Measurements from ENCODE around the gene TBC1D10A. TPM values are rescaled to one million over a fixed set of nuclear protein-coding genes. Genes with fewer than 3 reads are reported as not detected.

TBC1D10A gene
- polyA plus RNA-seq, 12 donors: 4.6 to 16.9 (median 6.4) TPM; not detected in 1

DNA sequence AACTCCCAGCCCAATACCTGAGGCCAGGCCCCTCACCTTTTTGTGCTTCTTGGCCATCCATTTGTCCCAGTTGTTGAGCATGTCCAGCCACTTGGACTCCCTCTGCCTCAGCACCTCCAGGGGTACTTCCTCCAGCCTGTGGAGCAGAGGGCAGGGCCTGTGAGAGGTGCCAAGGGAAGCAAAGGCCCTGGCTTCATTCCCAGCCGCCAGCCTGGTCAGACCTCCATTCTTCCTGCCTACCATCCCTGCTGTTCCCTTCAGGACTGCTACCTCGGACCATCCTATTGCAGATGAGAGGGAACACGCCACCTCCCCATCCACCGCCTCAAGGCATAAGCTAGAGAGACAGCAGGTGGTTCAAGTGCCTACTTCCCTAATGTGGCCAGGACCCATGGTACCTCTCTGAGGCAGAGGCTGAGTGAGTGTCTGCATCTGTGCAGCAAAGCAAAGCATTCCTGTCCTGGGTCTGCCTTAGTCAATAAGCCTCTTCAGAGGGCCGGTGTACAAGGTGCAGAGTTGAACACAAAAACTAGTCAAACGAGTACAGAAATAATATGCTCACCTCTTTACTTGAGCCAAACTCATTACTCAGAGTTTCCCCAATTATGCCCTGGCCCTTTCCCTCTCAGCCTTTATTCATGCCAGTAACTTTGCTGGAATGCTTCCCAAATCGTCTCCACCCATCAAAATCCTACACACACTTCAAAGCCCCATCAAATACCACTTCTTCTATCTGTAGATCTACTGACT is 22.1 kb downstream of the TBC1D10A start:
- no peak for DNase-seq

DNA sequence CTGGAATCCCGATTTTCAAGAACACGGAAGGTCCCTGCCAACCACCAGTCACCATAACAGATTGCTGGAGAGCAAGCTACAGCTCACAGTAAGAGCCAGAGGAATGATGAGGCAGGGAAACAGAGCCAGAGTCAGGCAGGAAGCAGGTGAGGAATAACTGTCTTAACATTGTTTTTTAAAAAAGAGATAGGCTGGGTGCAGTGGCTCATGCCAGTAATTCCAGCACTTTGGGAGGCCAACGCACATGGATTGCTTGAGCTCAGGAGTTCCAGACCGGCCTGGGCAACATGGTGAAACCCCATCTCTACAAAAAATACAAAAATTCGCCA is 24.0 kb downstream of the TBC1D10A start:
- DNase-seq: no peak

- no peak for DNase-seq
Measured at GRCh38 chr22:30301995-30302809, 24.5 kb downstream of the TBC1D10A start.

DNA sequence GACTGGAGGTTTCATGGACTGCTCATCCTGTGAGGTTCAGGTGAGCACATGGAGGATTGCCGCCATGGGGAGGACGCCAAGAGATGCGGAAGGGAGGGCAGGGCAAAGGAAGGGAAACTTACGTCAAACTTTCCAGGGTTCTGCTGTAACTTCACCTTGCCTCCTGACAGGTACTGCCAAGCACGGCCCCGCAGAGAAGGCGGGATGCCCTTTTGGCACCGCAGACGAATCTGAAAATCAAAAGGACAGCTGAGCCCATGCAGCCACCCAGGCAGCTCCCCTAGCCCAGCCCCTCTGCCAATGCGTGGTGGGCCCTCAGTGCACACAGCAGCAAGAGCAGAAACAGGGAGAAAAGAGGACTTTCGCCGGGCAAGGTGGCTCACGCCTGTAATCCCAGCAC is 27.4 kb downstream of the TBC1D10A start:
- DNase-seq: no peak

- DNase-seq: no peak
Measured at GRCh38 chr22:30297991-30298701, 28.6 kb downstream of the TBC1D10A start.

DNA sequence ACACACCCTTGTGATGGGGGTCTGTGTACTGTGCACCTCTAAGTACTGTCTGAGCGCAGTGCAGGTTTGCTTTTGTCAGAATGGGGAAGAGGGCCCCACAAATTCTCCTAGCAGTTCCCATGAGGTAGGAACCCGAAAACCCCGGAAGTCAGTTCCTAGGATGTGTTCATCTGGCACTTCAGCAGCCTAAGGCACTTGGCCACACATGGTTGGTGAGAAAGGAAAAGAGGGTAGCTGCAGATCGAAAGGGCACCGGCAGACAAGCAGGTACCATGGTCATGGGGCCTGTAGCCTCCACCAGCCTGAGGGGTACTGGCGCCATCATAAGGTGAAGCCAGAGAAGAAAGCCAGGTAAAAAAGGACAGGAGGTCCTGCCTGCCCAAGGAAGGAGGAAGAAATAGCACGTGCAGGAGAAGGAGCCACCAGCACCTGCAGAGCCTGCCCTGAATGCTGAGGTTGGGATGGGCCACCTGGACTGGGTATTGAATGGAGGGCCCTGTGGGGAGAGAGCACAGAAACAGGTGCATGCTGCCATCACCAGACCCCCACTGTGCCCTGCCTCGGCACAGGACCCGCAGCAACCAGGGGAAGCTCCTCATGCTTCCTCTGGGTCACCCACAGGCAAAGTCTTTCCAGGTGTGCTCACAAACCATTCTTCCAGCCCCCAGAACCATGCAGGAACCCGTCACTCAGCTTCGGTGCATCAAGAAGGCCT is 29.3 kb downstream of the TBC1D10A start:
- no peak for DNase-seq

GRCh38 chr22:30296833-30297232 is 29.9 kb downstream of the TBC1D10A start:
- no peak for DNase-seq

DNA sequence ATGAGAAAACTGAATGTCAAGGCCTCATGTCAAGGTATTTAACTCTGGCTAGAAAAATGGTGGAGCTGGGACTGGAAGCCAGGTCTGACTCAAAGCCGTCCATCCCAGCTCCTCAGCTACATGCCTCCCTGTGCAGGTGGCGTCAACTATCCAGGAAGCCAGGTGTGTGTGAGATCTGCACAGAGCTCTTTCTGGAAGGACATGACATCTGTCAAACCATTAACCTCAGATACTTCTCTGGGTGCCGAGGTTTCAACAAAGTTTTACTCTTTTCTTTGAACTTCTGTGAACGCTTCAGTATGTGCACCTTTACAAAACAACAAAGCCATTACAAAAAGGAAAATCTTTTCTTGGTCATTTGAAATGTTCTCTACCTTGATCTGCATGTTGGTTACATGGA is 30.4 kb downstream of the TBC1D10A start:
- no peak for DNase-seq

DNA sequence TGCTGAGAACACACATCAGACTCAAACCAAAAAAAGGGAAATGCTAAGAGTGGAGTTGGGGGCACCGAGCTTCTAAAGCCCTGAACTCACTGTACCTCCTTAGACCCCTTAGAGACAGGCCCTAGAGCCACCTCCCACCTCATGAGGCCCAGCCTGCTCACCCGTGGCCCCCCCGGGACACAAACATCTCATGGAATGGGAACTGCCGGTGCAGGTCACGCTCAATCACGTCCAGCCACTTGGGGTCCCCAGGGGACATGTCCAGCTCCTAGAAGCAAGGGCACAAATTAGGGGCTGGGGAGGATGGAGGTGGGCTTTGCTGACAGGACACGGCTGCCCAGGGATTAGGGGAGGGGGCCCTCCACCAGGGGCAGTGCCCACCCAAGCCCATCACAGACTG is 31.2 kb downstream of the TBC1D10A start:
- no peak for DNase-seq

DNA sequence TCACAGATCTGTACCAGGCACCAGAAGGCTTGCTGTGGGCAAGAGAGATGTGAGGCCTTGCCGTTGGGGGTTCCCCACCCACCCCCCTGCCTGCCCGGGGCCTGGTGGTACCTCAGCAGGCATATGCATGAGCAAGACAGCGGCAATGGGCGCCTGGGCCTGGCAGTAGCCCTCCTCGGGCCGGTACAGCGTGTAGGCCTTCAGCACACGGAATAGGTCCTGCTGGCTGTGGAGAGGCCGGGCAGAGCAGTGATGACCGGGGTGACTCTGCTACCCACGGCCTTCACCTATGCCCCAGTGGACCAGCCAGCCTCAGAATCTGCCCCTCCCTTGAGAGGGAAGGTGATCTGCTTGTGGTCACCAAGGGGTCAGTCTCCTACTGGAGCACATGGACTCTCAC is 31.9 kb downstream of the TBC1D10A start:
- no peak for DNase-seq

DNA sequence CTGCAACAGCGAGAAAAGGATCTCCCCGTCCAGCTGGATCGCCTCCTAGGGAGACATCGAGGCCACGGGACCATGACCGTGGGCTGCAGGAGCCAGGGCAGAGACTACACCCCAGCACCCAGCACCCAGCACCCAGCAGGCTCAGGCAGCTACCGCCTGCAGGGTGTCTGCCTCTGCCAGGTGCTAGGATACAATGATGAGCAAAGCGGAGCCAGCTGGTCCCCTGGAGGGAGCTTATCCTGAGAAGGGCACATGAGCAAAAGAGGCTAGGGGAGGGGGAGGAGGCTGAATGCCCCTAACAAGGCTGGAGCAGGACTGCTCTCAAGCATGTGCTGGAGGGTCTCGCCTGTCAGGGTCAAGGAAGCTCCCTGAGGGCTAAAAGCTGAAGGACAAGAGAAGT is 32.7 kb downstream of the TBC1D10A start:
- no peak for DNase-seq

GRCh38 chr22:30293026-30293425 is 33.7 kb downstream of the TBC1D10A start:
- no peak for DNase-seq

DNA sequence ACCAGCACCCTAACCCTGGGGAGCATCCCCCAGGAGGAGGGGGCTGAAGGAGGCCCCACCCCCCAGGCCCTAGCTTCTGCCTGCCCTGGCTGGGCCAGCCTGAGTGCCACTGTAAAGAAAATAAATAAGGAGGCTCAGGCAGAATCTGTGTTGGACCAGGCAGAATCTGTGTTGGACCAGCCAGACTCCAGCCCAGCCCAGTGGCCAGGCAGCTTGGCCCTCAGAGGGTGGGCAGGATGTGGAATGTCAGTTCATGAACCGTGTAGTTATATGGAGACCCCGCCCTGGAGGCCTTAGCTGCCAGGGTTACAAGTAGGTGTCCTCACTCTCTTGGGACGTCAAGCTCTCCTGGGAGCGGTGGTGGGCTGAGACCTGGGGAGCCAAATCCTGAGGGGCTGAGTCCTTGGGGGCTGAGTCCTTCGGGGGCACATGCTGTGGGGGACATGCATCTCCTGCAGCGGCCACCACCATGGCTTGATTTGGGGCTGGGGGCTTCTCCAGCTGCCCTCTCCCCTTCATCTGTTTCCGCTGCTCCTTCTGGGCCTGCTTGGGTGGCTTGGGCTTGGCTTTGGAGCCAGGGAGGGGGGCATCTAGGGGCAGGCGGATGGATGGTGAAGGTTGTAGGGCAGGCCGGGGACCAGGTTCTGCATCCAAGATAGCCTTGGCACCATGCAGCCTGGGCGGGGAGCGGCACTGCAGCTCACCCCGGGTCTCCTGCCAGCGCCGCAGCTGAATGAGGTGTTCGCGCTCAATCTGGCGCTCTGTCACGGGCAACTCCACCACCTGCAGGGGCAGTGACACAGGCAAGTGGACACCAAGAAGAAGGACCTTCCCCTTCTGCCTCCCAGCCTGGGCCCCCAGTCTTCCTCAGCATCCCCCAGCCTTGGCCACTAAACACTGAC is 34.4 kb downstream of the TBC1D10A start:
- no peak for DNase-seq

DNA sequence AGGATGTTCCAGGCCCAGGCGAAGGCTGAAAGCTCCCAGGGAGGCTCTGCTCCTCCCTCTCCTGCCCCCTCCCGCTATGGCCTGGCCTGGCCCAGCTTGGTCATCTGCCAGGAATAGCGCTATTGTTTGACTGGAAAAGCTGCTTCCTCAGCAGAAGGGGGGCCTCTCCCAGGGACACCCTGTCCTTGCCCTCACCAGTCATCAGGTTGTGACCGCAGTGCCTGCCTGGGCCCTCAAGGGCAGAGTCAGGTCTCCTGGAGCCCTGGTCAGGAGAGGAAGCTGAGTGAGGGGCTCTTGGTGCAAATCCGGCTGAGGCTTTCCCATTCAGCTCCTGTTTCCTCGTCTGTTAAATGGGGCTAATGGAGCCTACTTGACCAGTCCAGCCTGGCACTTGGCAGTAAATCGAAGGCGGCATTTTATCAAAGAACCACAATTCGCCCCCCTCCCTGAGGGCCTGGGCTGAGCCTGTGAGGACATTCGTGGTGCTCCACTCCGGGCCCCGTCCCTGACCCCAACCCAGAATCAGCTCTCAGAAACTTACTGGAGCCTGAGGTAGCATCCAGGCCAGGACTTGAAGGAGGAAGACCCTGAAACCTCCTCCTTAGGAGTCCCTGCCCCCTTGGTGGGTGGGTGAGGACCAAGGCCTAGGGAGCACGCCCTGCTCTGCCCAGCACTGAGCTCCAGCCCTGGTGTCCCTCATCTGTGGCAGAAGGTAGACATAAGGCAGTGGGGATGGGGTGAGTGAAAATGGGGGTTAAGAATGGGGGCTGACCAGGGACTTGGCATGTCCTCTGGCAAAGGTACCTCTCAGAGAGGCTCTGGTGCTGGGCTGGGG is 35.5 kb downstream of the TBC1D10A start:
- peak; percentile 62 for DNase-seq

DNA sequence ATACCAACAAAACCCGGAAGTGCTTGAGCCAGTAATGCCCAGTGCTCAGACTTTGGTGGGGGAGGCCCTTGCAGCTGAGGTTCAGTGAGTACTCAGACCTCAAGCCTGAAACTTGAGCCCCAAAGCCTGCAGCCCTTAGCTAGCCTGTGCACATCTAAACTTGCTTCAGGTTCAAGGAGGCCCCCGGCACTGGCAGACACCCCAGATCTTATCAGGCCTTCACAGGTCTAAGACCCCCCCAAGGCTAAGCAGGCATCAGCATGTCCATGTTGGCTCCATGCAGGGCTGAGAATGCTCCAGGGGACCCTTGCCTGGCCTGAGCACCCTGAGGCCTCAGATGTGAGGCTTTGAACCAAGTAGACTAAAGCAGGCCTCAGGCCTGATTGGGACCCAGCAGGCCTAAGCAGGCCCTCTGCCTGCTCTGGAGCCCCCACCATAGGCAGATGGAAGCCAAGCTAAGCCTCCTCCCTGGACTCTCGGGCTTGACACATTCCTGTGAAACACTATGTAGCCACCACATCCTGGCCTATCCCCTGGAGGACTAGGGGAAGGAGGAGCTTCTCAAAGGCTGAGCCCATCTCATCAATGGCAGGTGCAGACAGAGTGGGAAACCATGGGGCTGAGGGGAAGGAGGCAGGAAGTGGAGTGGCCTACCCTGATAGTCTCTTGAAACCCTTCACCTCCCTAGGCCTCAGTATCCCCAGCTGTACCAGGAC is 36.2 kb downstream of the TBC1D10A start:
- no peak for DNase-seq

GRCh38 chr22:30289980-30290313 is 36.8 kb downstream of the TBC1D10A start:
- no peak for DNase-seq

DNA sequence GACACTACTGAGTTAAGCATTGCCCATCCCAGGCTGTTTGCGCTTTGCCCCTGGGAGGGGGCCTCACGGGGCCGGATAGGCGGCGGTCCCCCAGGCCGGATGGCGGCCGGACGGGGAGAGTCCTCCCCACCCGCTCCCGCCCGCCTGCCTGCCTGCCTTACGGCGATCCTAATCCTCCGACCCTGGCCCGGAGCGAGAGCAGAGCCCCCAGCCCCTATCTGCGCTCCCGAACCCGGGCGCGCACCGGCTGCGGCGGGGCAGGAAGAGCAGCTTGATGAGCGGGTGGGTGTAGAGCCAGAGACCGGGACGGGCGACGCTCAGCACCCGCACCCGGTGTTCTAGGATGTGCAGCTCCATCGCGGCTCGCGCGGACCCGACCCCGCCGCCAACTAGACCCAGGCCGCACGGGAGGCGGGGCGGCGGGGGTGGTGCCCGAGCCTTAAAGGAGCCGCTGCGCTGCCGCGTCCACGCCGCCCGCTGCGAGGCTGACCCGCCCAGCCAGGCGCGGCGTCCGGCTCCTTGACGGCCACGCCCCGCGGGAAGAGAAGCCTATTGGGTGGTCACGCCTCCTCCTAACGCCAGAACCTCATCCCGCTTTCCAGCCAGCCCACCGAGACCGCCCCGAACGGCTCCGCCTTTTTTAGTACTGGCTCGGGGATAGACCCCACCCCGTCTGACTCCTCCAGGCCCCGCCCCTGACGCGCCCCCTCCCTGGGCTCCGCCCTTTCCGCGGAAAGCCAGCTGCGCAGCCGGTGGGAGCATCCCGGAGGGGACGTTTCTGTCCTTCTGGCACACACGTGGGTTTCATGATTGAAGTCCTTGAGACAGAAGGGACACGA is 37.4 kb downstream of the TBC1D10A start, which contains the start of gene CASTOR1:
Gene CASTOR1 (minus strand): TSS at position 365 of the 839 bp plus-strand sequence. CDS start 8 bp downstream, at position 357.
- peak; percentile 96 for DNase-seq

- DNase-seq: no peak
Measured at GRCh38 chr22:30288419-30289140, 38.2 kb downstream of the TBC1D10A start.

All from muscle of arm (tissue), 12 donors.